Measurements from ENCODE around the gene DEFB119.

GRCh38 chr20:31368301-31368700, 22.1 kb downstream of the DEFB119 start, which contains the start of gene DEFB118:
- TF ChIP-seq CTCF (IDR thresholded peaks at IDR 0.05): no peak
- TF ChIP-seq POLR2A (IDR thresholded peaks at IDR 0.05): no peak

Data from adrenal gland (tissue), 5 donors.